HG03135 (cell line): ENCODE measurements around the gene DNAJC24.

Experiments used
- ATAC-seq: cut with Tn5 transposase; IDR thresholded peaks from one replicate; pipeline ENCODE4 v1.9.1; 2021; ENCODE audit warnings: mild to moderate bottlenecking, moderate library complexity; ENCODE audit not compliant: unreplicated experiment

Gene DNAJC24

DNA sequence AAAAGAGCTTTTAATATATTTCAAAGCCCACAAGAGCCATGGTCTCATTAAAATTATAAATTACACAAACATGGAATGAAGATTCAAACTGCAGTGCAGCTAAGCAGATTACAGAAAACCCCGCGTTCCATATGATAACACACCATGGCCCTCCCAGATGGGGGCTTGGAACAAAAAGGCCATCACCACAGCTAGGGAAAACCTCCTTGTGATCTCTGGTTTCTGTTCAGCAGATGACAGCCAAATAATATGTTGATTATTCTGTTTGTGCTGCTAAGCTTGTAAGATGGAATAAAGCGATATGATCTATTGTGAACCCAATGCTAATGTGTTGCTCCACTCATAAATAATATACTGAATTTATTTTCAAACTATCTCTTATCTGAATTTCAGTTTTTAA, 111.3 kb downstream of the DNAJC24 start:
- ATAC-seq = no peak
